ENCODE measurements around the gene SLAMF8. TPM values are rescaled to one million over a fixed set of nuclear protein-coding genes. Genes with fewer than 3 reads are reported as not detected.

The SLAMF8 gene
- total RNA-seq, 1 experiment from 2014 or later, result not detected

DNA sequence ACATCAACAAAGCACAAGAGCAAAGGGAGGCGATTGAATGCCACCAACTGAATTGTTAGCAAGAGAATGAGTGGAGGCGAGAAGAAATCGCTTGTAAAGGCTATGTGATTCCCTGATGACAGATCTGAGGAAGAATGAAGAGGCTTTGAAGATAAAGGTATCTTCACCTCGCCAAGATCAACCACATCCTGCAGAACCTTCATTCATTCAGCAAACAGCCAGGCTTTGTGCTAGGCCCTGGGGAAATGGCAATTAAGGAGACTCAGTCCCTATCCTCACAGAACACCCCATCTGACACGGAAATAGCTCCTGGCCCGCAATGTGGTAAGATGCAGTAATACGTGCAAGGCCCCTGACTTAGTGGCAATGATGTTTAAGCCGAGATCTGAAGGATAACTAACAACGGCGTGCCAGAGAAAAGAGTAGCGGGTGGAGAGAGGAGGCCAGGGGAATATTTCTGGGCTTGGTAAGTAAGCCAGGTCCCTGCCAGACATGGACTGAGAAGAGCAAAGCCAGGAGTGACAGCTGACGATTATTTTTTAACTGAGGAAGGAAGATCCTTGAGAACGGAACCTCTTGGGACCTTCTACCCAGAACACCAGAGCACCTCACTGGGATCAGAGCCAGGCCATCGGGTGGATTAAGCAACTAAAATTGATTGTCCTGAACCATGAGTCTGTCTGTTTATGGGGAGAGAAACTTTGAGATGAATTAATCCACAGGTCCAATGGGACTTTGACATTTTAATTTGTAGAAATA lies 40.4 kb downstream of the SLAMF8 start:
- Mint-ChIP-seq H3K4me1 (ENCODE audit: low read depth, unreplicated experiment) (peaks cover 11% of the 10 kb centered on the region), H3K36me3 (ENCODE audit: insufficient read depth, unreplicated experiment) (no peaks in the 10 kb centered on the region), H3K27me3 (ENCODE audit: unreplicated experiment) (peaks cover 23% of the 10 kb centered on the region), H3K9me3 (ENCODE audit: low read depth, unreplicated experiment) (no peaks in the 10 kb centered on the region), H3K4me3 (ENCODE audit: low read depth, unreplicated experiment) (no peak overlapping the region), H3K27ac (ENCODE audit: unreplicated experiment) (no peak overlapping the region)
- intact Hi-C loops (cut with micrococcal nuclease; ENCODE audit: unreplicated experiment), result no loop called here
- CTCF ChIA-PET, result interaction anchor here (0.8 to 1.2 kb wide), 3 partner anchors 13 to 77 kb away, joined by 3 read pairs; no protein-coding TSS in a partner anchor
- no TSS peak for BruUV-seq (replicated peaks)
- TF ChIP-seq, protein P1, sequence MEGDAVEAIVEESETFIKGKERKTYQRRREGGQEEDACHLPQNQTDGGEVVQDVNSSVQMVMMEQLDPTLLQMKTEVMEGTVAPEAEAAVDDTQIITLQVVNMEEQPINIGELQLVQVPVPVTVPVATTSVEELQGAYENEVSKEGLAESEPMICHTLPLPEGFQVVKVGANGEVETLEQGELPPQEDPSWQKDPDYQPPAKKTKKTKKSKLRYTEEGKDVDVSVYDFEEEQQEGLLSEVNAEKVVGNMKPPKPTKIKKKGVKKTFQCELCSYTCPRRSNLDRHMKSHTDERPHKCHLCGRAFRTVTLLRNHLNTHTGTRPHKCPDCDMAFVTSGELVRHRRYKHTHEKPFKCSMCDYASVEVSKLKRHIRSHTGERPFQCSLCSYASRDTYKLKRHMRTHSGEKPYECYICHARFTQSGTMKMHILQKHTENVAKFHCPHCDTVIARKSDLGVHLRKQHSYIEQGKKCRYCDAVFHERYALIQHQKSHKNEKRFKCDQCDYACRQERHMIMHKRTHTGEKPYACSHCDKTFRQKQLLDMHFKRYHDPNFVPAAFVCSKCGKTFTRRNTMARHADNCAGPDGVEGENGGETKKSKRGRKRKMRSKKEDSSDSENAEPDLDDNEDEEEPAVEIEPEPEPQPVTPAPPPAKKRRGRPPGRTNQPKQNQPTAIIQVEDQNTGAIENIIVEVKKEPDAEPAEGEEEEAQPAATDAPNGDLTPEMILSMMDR (IDR thresholded peaks at IDR 0.05; ENCODE audit: unreplicated experiment), result no peak
- DNase-seq, result no peak

DNA sequence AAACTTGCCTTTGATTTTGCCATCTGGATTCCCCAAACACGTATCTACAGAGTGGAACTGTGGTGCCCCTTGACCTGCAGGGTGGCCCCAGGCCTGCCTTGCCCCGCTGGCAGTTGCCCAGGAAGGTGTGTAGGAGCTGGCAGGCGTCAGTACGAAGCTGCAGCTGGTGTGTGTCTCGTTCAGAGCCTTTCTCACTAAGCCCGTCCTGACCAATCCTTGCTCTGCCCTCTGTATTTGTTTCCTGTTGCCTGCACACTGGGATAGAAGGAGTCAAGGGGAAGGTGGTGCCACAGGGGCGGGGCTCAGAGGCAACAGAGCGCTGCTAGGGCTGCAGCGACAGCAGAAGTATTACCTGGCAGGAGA lies 41.0 kb downstream of the SLAMF8 start:
- intact Hi-C loops (cut with micrococcal nuclease; ENCODE audit: unreplicated experiment), result no loop called here
- peaks cover 23% of the 10 kb centered on the region for H3K27me3 Mint-ChIP-seq (ENCODE audit: unreplicated experiment)
- H3K4me1 Mint-ChIP-seq (ENCODE audit: low read depth, unreplicated experiment), result peaks cover 11% of the 10 kb centered on the region
- CTCF ChIA-PET, result interaction anchor here (1.2 kb wide), 1 partner anchor 77 kb away, joined by 3 read pairs; no protein-coding TSS in a partner anchor
- H3K36me3 Mint-ChIP-seq (ENCODE audit: insufficient read depth, unreplicated experiment), result no peaks in the 10 kb centered on the region
- no peak overlapping the region for H3K4me3 Mint-ChIP-seq (ENCODE audit: low read depth, unreplicated experiment)
- peak; percentile 57 for DNase-seq
- no peak overlapping the region for H3K27ac Mint-ChIP-seq (ENCODE audit: unreplicated experiment)
- TF ChIP-seq, protein P1 (IDR thresholded peaks at IDR 0.05; ENCODE audit: unreplicated experiment), result no peak
- H3K9me3 Mint-ChIP-seq (ENCODE audit: low read depth, unreplicated experiment), result no peaks in the 10 kb centered on the region
- no TSS peak for BruUV-seq (replicated peaks)

DNA sequence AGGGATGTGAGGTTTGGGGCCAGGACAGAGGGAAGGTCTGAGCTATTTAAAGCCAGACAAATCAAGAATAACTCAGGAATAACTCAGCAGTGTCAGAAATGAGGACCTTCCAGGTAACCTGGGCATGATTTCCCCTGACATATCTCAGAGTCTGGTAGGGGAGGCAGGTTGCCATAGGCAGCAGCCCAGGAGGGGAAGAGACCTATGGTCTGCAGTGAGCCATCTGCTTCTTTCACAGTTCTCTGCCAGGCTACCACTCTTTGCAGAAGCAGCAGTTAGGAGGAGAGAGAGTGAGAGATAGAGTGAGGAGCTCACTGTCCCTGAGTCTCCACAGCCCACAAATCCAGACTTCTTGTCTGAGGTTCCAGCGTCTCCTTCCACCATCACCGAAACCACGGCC lies 42.1 kb downstream of the SLAMF8 start:
- Mint-ChIP-seq H3K27me3 (ENCODE audit: unreplicated experiment) (peaks cover 19% of the 10 kb centered on the region), H3K4me1 (ENCODE audit: low read depth, unreplicated experiment) (peaks cover 11% of the 10 kb centered on the region), H3K4me3 (ENCODE audit: low read depth, unreplicated experiment) (no peak overlapping the region), H3K9me3 (ENCODE audit: low read depth, unreplicated experiment) (no peaks in the 10 kb centered on the region), H3K27ac (ENCODE audit: unreplicated experiment) (no peak overlapping the region), H3K36me3 (ENCODE audit: insufficient read depth, unreplicated experiment) (no peaks in the 10 kb centered on the region)
- CTCF ChIA-PET, result no interaction called here
- BruUV-seq (replicated peaks), result no TSS peak
- intact Hi-C loops (cut with micrococcal nuclease; ENCODE audit: unreplicated experiment), result no loop called here
- TF ChIP-seq, protein P1 (IDR thresholded peaks at IDR 0.05; ENCODE audit: unreplicated experiment), result no peak
- DNase-seq, result no peak

DNA sequence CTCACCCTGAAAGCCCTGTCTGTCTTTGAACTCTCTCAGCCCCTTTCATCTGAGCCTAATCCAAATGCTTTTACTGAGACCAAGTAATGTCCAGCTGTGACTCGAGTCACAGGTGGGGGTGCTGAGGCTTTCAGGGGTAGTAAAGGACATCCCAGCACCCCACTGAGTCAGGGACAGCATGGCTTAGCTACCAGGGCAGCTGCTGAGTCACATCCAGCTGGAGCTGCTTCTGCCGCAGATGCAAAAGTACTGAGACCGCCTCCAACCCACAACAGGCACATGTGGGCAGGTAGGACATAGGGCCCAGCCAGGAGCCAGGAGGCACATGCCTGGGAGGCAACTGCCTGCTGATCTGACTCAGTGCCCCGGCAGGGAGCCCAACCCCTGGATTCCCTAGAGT lies 42.5 kb downstream of the SLAMF8 start:
- CTCF ChIA-PET, result interaction anchor here (0.6 kb wide), 1 partner anchor 267 kb away, joined by 3 read pairs; no protein-coding TSS in a partner anchor
- intact Hi-C loops (cut with micrococcal nuclease; ENCODE audit: unreplicated experiment), result no loop called here
- BruUV-seq (replicated peaks), result no TSS peak
- Mint-ChIP-seq H3K27ac (ENCODE audit: unreplicated experiment) (no peak overlapping the region), H3K27me3 (ENCODE audit: unreplicated experiment) (peaks cover 14% of the 10 kb centered on the region), H3K4me3 (ENCODE audit: low read depth, unreplicated experiment) (no peak overlapping the region), H3K36me3 (ENCODE audit: insufficient read depth, unreplicated experiment) (no peaks in the 10 kb centered on the region), H3K9me3 (ENCODE audit: low read depth, unreplicated experiment) (no peaks in the 10 kb centered on the region), H3K4me1 (ENCODE audit: low read depth, unreplicated experiment) (peaks cover 11% of the 10 kb centered on the region)
- TF ChIP-seq, protein P1 (IDR thresholded peaks at IDR 0.05; ENCODE audit: unreplicated experiment), result no peak
- DNase-seq, result no peak
